ENCODE results near the gene SLC25A47.

SLC25A47 gene

DNA sequence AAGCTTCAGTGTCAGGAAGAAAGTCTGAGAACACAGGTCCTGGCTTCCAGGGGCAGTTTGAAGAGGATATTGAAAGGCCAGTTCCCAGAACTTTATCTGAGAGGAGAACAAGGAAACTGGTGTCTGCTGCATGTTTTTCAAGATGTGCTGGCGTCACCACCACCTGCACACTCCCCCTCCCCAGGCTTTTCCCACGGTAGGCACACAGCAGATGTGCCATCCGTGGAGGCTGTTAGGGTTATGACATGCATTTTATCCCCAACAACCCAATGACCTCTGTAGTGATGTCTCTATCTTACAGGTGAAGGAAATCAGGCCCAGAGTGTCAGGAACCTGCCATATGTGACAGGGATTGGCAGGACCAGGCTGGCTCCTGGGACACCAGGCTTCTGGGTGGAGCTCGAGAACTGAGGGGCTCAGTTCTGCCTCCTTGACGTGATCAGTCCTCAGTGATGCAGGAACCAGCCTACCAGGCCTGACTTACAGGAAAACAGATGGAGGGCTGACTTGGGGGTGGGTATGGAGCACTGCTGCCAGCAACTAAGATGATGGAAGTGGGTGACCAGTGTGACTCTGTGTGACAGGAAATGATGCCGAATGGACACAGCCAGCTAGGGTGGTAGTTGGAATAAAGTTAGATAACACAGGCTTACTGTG is 16.8 kb downstream of the SLC25A47 start:
- Histone ChIP-seq H3K4me2 (ENCODE audit: low read depth, low read length) (no peak overlapping the region), H3K79me2 (ENCODE audit: low read length) (no peaks in the 10 kb centered on the region), H3K9ac (ENCODE audit: low read length) (no peak overlapping the region), H3K27ac (ENCODE audit: low read length) (no peak overlapping the region), H3K4me3 (ENCODE audit: low read length) (no peak overlapping the region), H3K9me3 (replicated peaks; ENCODE audit: insufficient read depth, low read length) (no peaks in the 10 kb centered on the region), H4K20me1 (ENCODE audit: insufficient read depth, low read length) (no peaks in the 10 kb centered on the region), H2AFZ (ENCODE audit: low read length) (no peak overlapping the region), H3K4me1 (ENCODE audit: low read length) (no peaks in the 10 kb centered on the region), H3K27me3 (replicated peaks; ENCODE audit: insufficient read depth, low read length) (no peaks in the 10 kb centered on the region), H3K36me3 (replicated peaks; ENCODE audit: insufficient read depth, low read length) (no peaks in the 10 kb centered on the region), H3K9me2 (replicated peaks; ENCODE audit: insufficient read depth, low read length) (no peaks in the 10 kb centered on the region), H3F3A (ENCODE audit: insufficient read depth, low read length) (no peaks in the 10 kb centered on the region)
- TF ChIP-seq EZH2phosphoT487 (IDR thresholded peaks at IDR 0.05; ENCODE audit: low read length) (no peak), EZH2 (optimal IDR thresholded peaks at IDR 0.05; ENCODE audit: low read depth, low read length) (no peak)
- TF ChIP-seq, protein P1, sequence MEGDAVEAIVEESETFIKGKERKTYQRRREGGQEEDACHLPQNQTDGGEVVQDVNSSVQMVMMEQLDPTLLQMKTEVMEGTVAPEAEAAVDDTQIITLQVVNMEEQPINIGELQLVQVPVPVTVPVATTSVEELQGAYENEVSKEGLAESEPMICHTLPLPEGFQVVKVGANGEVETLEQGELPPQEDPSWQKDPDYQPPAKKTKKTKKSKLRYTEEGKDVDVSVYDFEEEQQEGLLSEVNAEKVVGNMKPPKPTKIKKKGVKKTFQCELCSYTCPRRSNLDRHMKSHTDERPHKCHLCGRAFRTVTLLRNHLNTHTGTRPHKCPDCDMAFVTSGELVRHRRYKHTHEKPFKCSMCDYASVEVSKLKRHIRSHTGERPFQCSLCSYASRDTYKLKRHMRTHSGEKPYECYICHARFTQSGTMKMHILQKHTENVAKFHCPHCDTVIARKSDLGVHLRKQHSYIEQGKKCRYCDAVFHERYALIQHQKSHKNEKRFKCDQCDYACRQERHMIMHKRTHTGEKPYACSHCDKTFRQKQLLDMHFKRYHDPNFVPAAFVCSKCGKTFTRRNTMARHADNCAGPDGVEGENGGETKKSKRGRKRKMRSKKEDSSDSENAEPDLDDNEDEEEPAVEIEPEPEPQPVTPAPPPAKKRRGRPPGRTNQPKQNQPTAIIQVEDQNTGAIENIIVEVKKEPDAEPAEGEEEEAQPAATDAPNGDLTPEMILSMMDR (IDR thresholded peaks at IDR 0.05; ENCODE audit: low read length) = no peak
- DNase-seq = no peak

DNA sequence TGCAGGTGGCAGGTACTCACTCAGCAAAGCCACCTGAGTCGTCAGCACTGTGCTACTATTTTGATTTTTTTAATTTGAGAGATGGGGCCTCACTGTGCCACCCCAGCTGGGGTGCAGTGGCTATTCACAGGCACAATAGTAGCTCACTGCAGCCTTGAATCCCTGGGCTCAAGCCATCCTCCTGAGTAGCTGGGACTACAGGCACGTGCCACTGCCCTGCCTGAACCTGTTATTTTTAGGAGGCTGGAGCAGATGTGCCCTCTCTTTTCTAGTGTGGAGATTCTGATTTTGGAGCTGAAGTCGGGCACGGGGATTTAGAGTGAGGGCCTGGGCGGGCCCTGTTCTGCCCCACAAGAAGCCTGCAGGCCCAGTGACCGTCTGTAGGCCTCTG is 17.3 kb downstream of the SLC25A47 start:
- Histone ChIP-seq H3K9me3 (replicated peaks; ENCODE audit: insufficient read depth, low read length) (no peaks in the 10 kb centered on the region), H3F3A (ENCODE audit: insufficient read depth, low read length) (no peaks in the 10 kb centered on the region), H3K9me2 (replicated peaks; ENCODE audit: insufficient read depth, low read length) (no peaks in the 10 kb centered on the region), H3K27me3 (replicated peaks; ENCODE audit: insufficient read depth, low read length) (no peaks in the 10 kb centered on the region), H3K4me3 (ENCODE audit: low read length) (no peak overlapping the region), H3K4me1 (ENCODE audit: low read length) (no peaks in the 10 kb centered on the region), H3K27ac (ENCODE audit: low read length) (no peak overlapping the region), H4K20me1 (ENCODE audit: insufficient read depth, low read length) (no peaks in the 10 kb centered on the region), H3K36me3 (replicated peaks; ENCODE audit: insufficient read depth, low read length) (no peaks in the 10 kb centered on the region), H3K79me2 (ENCODE audit: low read length) (no peaks in the 10 kb centered on the region), H3K4me2 (ENCODE audit: low read depth, low read length) (no peak overlapping the region), H3K9ac (ENCODE audit: low read length) (no peak overlapping the region), H2AFZ (ENCODE audit: low read length) (no peak overlapping the region)
- TF ChIP-seq, protein P1 (IDR thresholded peaks at IDR 0.05; ENCODE audit: low read length) = no peak
- TF ChIP-seq EZH2phosphoT487 (IDR thresholded peaks at IDR 0.05; ENCODE audit: low read length) = no peak
- no peak for TF ChIP-seq EZH2 (optimal IDR thresholded peaks at IDR 0.05; ENCODE audit: low read depth, low read length)
- DNase-seq = no peak

DNA sequence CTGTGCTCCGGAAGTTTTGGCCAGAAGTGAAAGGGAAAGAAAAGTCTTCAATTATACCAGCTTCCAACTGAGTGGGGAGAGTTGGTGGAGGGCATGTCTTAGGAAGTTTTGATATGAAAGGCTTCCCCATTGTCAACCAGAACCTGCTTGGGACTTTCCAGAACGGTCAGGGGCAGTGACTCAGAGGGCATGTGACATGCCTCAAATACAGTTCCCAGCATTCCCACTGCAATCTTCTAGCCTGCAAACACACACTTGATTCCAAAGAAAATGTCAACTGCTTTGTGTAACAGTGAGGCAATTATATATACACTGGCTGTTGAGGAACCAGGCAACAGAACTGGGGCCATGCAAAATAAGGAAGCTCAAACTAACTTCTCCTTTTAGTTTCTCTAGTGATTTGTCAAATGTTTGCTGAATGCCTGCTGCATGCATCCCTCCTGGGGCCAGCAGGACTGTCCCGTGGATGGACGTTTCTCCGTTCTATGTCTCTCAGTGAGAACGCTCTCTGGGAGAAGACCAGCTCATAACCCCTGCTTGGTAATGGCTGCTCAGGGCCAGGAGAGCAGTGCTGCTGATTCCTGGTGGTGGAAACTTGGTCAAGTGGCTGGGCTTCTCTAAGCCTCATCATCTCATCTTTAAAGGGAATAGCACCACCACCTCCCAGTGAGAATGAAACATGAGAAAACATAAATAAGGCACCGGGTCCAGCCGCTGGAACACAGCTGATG is 18.3 kb downstream of the SLC25A47 start:
- H4K20me1 ChIP-seq (ENCODE audit: insufficient read depth, low read length) = no peaks in the 10 kb centered on the region
- H3K4me3 ChIP-seq (ENCODE audit: low read length) = no peak overlapping the region
- no peaks in the 10 kb centered on the region for H3K27me3 ChIP-seq (replicated peaks; ENCODE audit: insufficient read depth, low read length)
- H3K9me2 ChIP-seq (replicated peaks; ENCODE audit: insufficient read depth, low read length) = no peaks in the 10 kb centered on the region
- H3K4me1 ChIP-seq (ENCODE audit: low read length) = no peaks in the 10 kb centered on the region
- H3F3A ChIP-seq (ENCODE audit: insufficient read depth, low read length) = no peaks in the 10 kb centered on the region
- no peak overlapping the region for H3K4me2 ChIP-seq (ENCODE audit: low read depth, low read length)
- H3K27ac ChIP-seq (ENCODE audit: low read length) = no peak overlapping the region
- no peaks in the 10 kb centered on the region for H3K9me3 ChIP-seq (replicated peaks; ENCODE audit: insufficient read depth, low read length)
- no peaks in the 10 kb centered on the region for H3K36me3 ChIP-seq (replicated peaks; ENCODE audit: insufficient read depth, low read length)
- no peak overlapping the region for H3K9ac ChIP-seq (ENCODE audit: low read length)
- no peak for DNase-seq
- no peak overlapping the region for H2AFZ ChIP-seq (ENCODE audit: low read length)
- no peak for TF ChIP-seq EZH2 (optimal IDR thresholded peaks at IDR 0.05; ENCODE audit: low read depth, low read length)
- no peak for TF ChIP-seq EZH2phosphoT487 (IDR thresholded peaks at IDR 0.05; ENCODE audit: low read length)
- TF ChIP-seq, protein P1 (IDR thresholded peaks at IDR 0.05; ENCODE audit: low read length) = no peak
- no peaks in the 10 kb centered on the region for H3K79me2 ChIP-seq (ENCODE audit: low read length)

Data from MM.1S (cell line).